NCI-H510A treated with DMSO at 0.1 percent for 48 hours (cell line): ENCODE measurements around the gene POLR1A.

Experiments used
- DNase-seq: peaks from one replicate; lab custom pipeline; 2025; lab: John Stamatoyannopoulos, UW

Gene POLR1A

GRCh38 chr2:86021396-86022378 is 84.0 kb downstream of the POLR1A start:
- DNase-seq, result no peak

GRCh38 chr2:86020984-86021383 is 84.7 kb downstream of the POLR1A start:
- no peak for DNase-seq

- no peak for DNase-seq
Observed at GRCh38 chr2:86019121-86019520, 86.6 kb downstream of the POLR1A start.

GRCh38 chr2:86017901-86018896 is 87.5 kb downstream of the POLR1A start:
- no peak for DNase-seq

- DNase-seq, result no peak
Observed at GRCh38 chr2:86016581-86016980, 89.1 kb downstream of the POLR1A start.

GRCh38 chr2:86015699-86016098 is 90.0 kb downstream of the POLR1A start:
- no peak for DNase-seq

GRCh38 chr2:86015006-86015405 is 90.7 kb downstream of the POLR1A start:
- DNase-seq, result no peak

GRCh38 chr2:86014493-86014892 is 91.2 kb downstream of the POLR1A start:
- no peak for DNase-seq

- DNase-seq, result no peak
Observed at GRCh38 chr2:86012007-86012712, 93.5 kb downstream of the POLR1A start.

GRCh38 chr2:86011449-86011941 is 94.2 kb downstream of the POLR1A start:
- DNase-seq, result no peak

- DNase-seq, result no peak
Observed at GRCh38 chr2:86010083-86010482, 95.6 kb downstream of the POLR1A start.

GRCh38 chr2:86006524-86006923 is 99.2 kb downstream of the POLR1A start:
- no peak for DNase-seq

GRCh38 chr2:86003967-86004366 is 101.7 kb downstream of the POLR1A start:
- peak; percentile 25 for DNase-seq

GRCh38 chr2:86003104-86003503 is 102.6 kb downstream of the POLR1A start:
- no peak for DNase-seq

GRCh38 chr2:86002375-86002774 is 103.3 kb downstream of the POLR1A start:
- no peak for DNase-seq

- DNase-seq, result no peak
Observed at GRCh38 chr2:86001326-86001725, 104.4 kb downstream of the POLR1A start.

- no peak for DNase-seq
Observed at GRCh38 chr2:86000938-86001312, 104.8 kb downstream of the POLR1A start.

- peak; percentile 5 for DNase-seq
Observed at GRCh38 chr2:86000131-86000937, 105.4 kb downstream of the POLR1A start.

- no peak for DNase-seq
Observed at GRCh38 chr2:85999061-85999831, 106.4 kb downstream of the POLR1A start.
